HL-60 (cell line): ENCODE data around the gene GSX2.

Experiments used
- DNase-seq, 2 experiments: peaks; one replicate each; pipeline ENCODE4 v3.0.0-alpha.2; 2010 to 2020; ENCODE audit warnings: low read depth in 1 of 2, low spot score in 1 of 2
- H3K27ac ChIP-seq: fragments of 250-450 bp; sonication (Bioruptor Pico); replicated peaks from 2 replicates; pipeline ENCODE4 v1.5.1; 2020; ENCODE audit warnings: mild to moderate bottlenecking, moderate library complexity
- H3K27me3 ChIP-seq: fragments of 250-450 bp; sonication (Bioruptor Pico); 2 replicates; pipeline ENCODE4 v1.5.1; 2021; ENCODE audit warnings: mild to moderate bottlenecking, moderate library complexity; ENCODE audit not compliant: insufficient read depth, poor library complexity, severe bottlenecking
- H3K4me3 ChIP-seq: replicated peaks from 2 replicates; pipeline ENCODE4 v1.5.1; 2011; ENCODE audit warnings: mild to moderate bottlenecking, control low read depth, low read length; ENCODE audit not compliant: insufficient read depth
- CTCF ChIP-seq: IDR thresholded peaks from one replicate; pipeline ENCODE4 v1.5.1; 2011; ENCODE audit warnings: low read length, control low read depth, inconsistent platforms; ENCODE audit not compliant: insufficient read depth
- GABPA ChIP-seq: IDR thresholded peaks from 2 replicates; pipeline ENCODE4 v1.6.1; 2012; ENCODE audit warnings: low read depth
- POLR2AphosphoS5 ChIP-seq: IDR thresholded peaks from 2 replicates; pipeline ENCODE4 v1.6.1; 2012; ENCODE audit warnings: low read depth
- REST ChIP-seq: IDR thresholded peaks from 2 replicates; pipeline ENCODE4 v1.6.1; 2012; ENCODE audit warnings: low read depth; ENCODE audit not compliant: insufficient replicate concordance
- SPI1 ChIP-seq: IDR thresholded peaks from 2 replicates; pipeline ENCODE4 v1.6.1; 2012; ENCODE audit warnings: low read depth, mild to moderate bottlenecking, borderline replicate concordance

Gene GSX2

GRCh38 chr4:54090404-54090803 lies 9.6 kb upstream of the GSX2 start:
- TF ChIP-seq SPI1 (no peak), GABPA (no peak), CTCF (no peak), REST (no peak), POLR2AphosphoS5 (no peak)
- H3K4me3 ChIP-seq, result no peak overlapping the region
- no peak overlapping the region for H3K27ac ChIP-seq
- DNase-seq, result no peak
- peaks cover 36% of the 10 kb centered on the region for H3K27me3 ChIP-seq

GRCh38 chr4:54090804-54091623 lies 8.9 kb upstream of the GSX2 start:
- no peak for DNase-seq
- Histone ChIP-seq H3K27ac (no peak overlapping the region), H3K27me3 (peaks cover 40% of the 10 kb centered on the region), H3K4me3 (no peak overlapping the region)
- no peak for TF ChIP-seq GABPA

- TF ChIP-seq CTCF (no peak), GABPA (no peak), POLR2AphosphoS5 (no peak), SPI1 (no peak), REST (no peak)
- Histone ChIP-seq H3K27ac (no peak overlapping the region), H3K27me3 (peaks cover 45% of the 10 kb centered on the region), H3K4me3 (peak overlapping the region; percentile 45)
- peak; percentile 60 to 61 for DNase-seq
Observed at GRCh38 chr4:54091637-54092404, 8.1 kb upstream of the GSX2 start.
